Calu3 (cell line): ENCODE results near the gene SGTB. TPM values are rescaled to one million over a fixed set of nuclear protein-coding genes. Genes with fewer than 3 reads are reported as not detected.
"Not testable (repeated sequence)": the region's sequence is repeated elsewhere in the genome, so short reads cannot be mapped to it uniquely, and the experiment has no call there.

ENCODE experiments used
- BruUV-seq: library from RNA; stranded (reverse); fragments of 400-500 nt; replicated peaks from 2 replicates; lab custom pipeline; 2021; lab: Mats Ljungman, UMichigan
- CTCF ChIA-PET: fragments of 300-600 bp; sonication (Branson Sonifier 250); formaldehyde crosslinking; loops from one replicate; lab custom pipeline; 2022; ENCODE audit warnings: antibody characterized with exemption; lab: Charles Lee
- DNase-seq: peaks from one replicate; pipeline ENCODE4 v3.0.0; 2022
- H3K27ac Mint-ChIP-seq: one replicate; pipeline ENCODE4 v1.8.0; 2022; ENCODE audit warnings: mixed read lengths; ENCODE audit not compliant: unreplicated experiment
- H3K27me3 Mint-ChIP-seq: one replicate; pipeline ENCODE4 v1.8.0; 2022; ENCODE audit warnings: mixed read lengths; ENCODE audit not compliant: unreplicated experiment
- H3K36me3 Mint-ChIP-seq: one replicate; pipeline ENCODE4 v1.8.0; 2022; ENCODE audit warnings: mild to moderate bottlenecking, moderate library complexity, mixed read lengths; ENCODE audit not compliant: insufficient read depth, unreplicated experiment
- H3K4me1 Mint-ChIP-seq: one replicate; pipeline ENCODE4 v1.8.0; 2022; ENCODE audit warnings: mild to moderate bottlenecking, low read depth, mixed read lengths; ENCODE audit not compliant: unreplicated experiment
- H3K4me3 Mint-ChIP-seq: one replicate; pipeline ENCODE4 v1.8.0; 2022; ENCODE audit warnings: mild to moderate bottlenecking, low read depth, moderate library complexity, mixed read lengths; ENCODE audit not compliant: unreplicated experiment
- H3K9me3 Mint-ChIP-seq: one replicate; pipeline ENCODE4 v1.8.0; 2022; ENCODE audit warnings: low read depth, mixed read lengths; ENCODE audit not compliant: unreplicated experiment
- CTCF ChIP-seq: fragments of 200-600 bp; IDR thresholded peaks from one replicate; pipeline ENCODE4 v1.8.0; 2022; ENCODE audit warnings: antibody characterized with exemption; ENCODE audit not compliant: unreplicated experiment
- intact Hi-C: fragments of 100-400 bp; cut with micrococcal nuclease; formaldehyde crosslinking; loops from one replicate; pipeline ENCODE4 v1.10.0; 2022; ENCODE audit not compliant: unreplicated experiment
- total RNA-seq: library from RNA; stranded (reverse); gene quantifications from 2 replicates; pipeline ENCODE4 v1.2.3, GENCODE V29; 2022

SGTB gene
- total RNA-seq, 1 experiment from 2014 or later = 6.8 TPM

GRCh38 chr5:65734921-65735320 lies 13.0 kb upstream of the SGTB start:
- intact Hi-C loops = no loop called here
- Mint-ChIP-seq H3K36me3 (no peaks in the 10 kb centered on the region), H3K27ac (no peak overlapping the region), H3K9me3 (no peaks in the 10 kb centered on the region), H3K27me3 (no peaks in the 10 kb centered on the region), H3K4me3 (no peak overlapping the region), H3K4me1 (peaks cover 26% of the 10 kb centered on the region)
- BruUV-seq = no TSS peak
- no peak for TF ChIP-seq CTCF
- no peak for DNase-seq
- CTCF ChIA-PET = interaction anchor here (0.7 kb wide), 1 partner anchor 10 kb away, joined by 5 read pairs; no protein-coding TSS in a partner anchor

- not testable (repeated sequence) for BruUV-seq
- CTCF ChIA-PET = interaction anchor here (0.7 kb wide), 1 partner anchor 9 kb away, joined by 5 read pairs; no protein-coding TSS in a partner anchor
- H3K4me1 Mint-ChIP-seq = peaks cover 26% of the 10 kb centered on the region
Measured at GRCh38 chr5:65734196-65734775, 12.4 kb upstream of the SGTB start.

GRCh38 chr5:65732046-65732445 lies 10.1 kb upstream of the SGTB start:
- H3K4me3 Mint-ChIP-seq, intact Hi-C loops, CTCF ChIA-PET, H3K36me3 Mint-ChIP-seq, H3K27ac Mint-ChIP-seq, H3K9me3 Mint-ChIP-seq, BruUV-seq, H3K27me3 Mint-ChIP-seq, DNase-seq: not testable (repeated sequence)
- peaks cover 18% of the 10 kb centered on the region for H3K4me1 Mint-ChIP-seq

More at GRCh38 chr5:65734196-65734775, 12.4 kb upstream of the SGTB start:
- intact Hi-C loops, H3K27ac Mint-ChIP-seq, H3K4me3 Mint-ChIP-seq, H3K9me3 Mint-ChIP-seq, DNase-seq, H3K27me3 Mint-ChIP-seq, H3K36me3 Mint-ChIP-seq: not testable (repeated sequence)

- no peak overlapping the region for H3K27ac Mint-ChIP-seq
- H3K36me3 Mint-ChIP-seq = no peaks in the 10 kb centered on the region
- no peak for TF ChIP-seq CTCF
- CTCF ChIA-PET = no interaction called here
- no peak for DNase-seq
- H3K4me3 Mint-ChIP-seq = no peak overlapping the region
- no peaks in the 10 kb centered on the region for H3K9me3 Mint-ChIP-seq
- no TSS peak for BruUV-seq
- peaks cover 13% of the 10 kb centered on the region for H3K4me1 Mint-ChIP-seq
- intact Hi-C loops = no loop called here
- H3K27me3 Mint-ChIP-seq = no peaks in the 10 kb centered on the region
Measured at GRCh38 chr5:65730910-65731309, 9.0 kb upstream of the SGTB start.

GRCh38 chr5:65728218-65728617 lies 6.3 kb upstream of the SGTB start:
- no peaks in the 10 kb centered on the region for H3K27me3 Mint-ChIP-seq
- H3K9me3 Mint-ChIP-seq = no peaks in the 10 kb centered on the region
- TF ChIP-seq CTCF = no peak
- CTCF ChIA-PET = no interaction called here
- no TSS peak for BruUV-seq
- H3K4me1 Mint-ChIP-seq = no peaks in the 10 kb centered on the region
- no peak for DNase-seq
- intact Hi-C loops = no loop called here
- H3K4me3 Mint-ChIP-seq = no peak overlapping the region
- H3K27ac Mint-ChIP-seq = no peak overlapping the region
- H3K36me3 Mint-ChIP-seq = peaks cover 3% of the 10 kb centered on the region
